ENCODE results near the gene GPSM3. TPM values are rescaled to one million over a fixed set of nuclear protein-coding genes. Genes with fewer than 3 reads are reported as not detected.
"Not testable (repeated sequence)": the region's sequence is repeated elsewhere in the genome, so short reads cannot be mapped to it uniquely, and the experiment has no call there.

GPSM3 gene
- total RNA-seq, 1 experiment from 2014 or later = 2.0 TPM

- TF ChIP-seq TCF7L2 (IDR thresholded peaks at IDR 0.05; ENCODE audit: low read depth, low read length) (no peak), POLR2AphosphoS5 (IDR thresholded peaks at IDR 0.05; ENCODE audit: low read depth, low read length) (no peak), SIN3A (IDR thresholded peaks at IDR 0.05; ENCODE audit: borderline replicate concordance, insufficient read depth, low read depth, low read length) (no peak), CTCF (IDR thresholded peaks at IDR 0.05) (no peak), REST (IDR thresholded peaks at IDR 0.05; ENCODE audit: insufficient read depth in 1 of 2, low read depth in 2 of 2, low read length in 1 of 2) (no peak)
Observed at GRCh38 chr6:32146687-32147086, 45.8 kb downstream of the GPSM3 start.

GRCh38 chr6:32146287-32146686, 46.2 kb downstream of the GPSM3 start:
- POLR2A ChIA-PET = no interaction called here
- Histone ChIP-seq H3K4me1 (ENCODE audit: control insufficient read depth, insufficient read depth, low read length) (no peaks in the 10 kb centered on the region), H3K36me3 (ENCODE audit: control insufficient read depth, insufficient read depth, low read length) (no peaks in the 10 kb centered on the region), H3K9me3 (ENCODE audit: control insufficient read depth, insufficient read depth, low read depth, low read length) (no peaks in the 10 kb centered on the region), H3K4me3 (ENCODE audit: low read depth in 2 of 2, low read length in 2 of 2) (no peak overlapping the region), H3K27me3 (ENCODE audit: control insufficient read depth, insufficient read depth, low read length) (no peaks in the 10 kb centered on the region), H3K27ac (ENCODE audit: low read length) (peak overlapping the region; percentile 39; the same call in 1 of the 2 replicates)
- CTCF ChIA-PET = no interaction called here
- DNase-seq (ENCODE audit: low read depth, low spot score) (no peak), ATAC-seq (no peak)
- no TSS peak for BruUV-seq (replicated peaks)
- intact Hi-C loops (cut with micrococcal nuclease; ENCODE audit: unreplicated experiment) = no loop called here
- TF ChIP-seq CTCF (IDR thresholded peaks at IDR 0.05) (no peak), REST (IDR thresholded peaks at IDR 0.05; ENCODE audit: insufficient read depth in 1 of 2, low read depth in 2 of 2, low read length in 1 of 2) (no peak), SIN3A (IDR thresholded peaks at IDR 0.05; ENCODE audit: borderline replicate concordance, insufficient read depth, low read depth, low read length) (no peak), POLR2AphosphoS5 (IDR thresholded peaks at IDR 0.05; ENCODE audit: low read depth, low read length) (no peak), TCF7L2 (IDR thresholded peaks at IDR 0.05; ENCODE audit: low read depth, low read length) (no peak)
- in situ Hi-C loops (cut with HindIII; ENCODE audit: low pct_unique_long_range_greater_than_20kb, low sequenced_read_pairs) = no loop called here

More at GRCh38 chr6:32146687-32147086, 45.8 kb downstream of the GPSM3 start:
- POLR2A ChIA-PET = no interaction called here
- no peak overlapping the region for H3K4me3 ChIP-seq (ENCODE audit: low read depth in 2 of 2, low read length in 2 of 2)
- ATAC-seq (no peak), DNase-seq (ENCODE audit: low read depth, low spot score) (no peak)
- H3K4me1 ChIP-seq (ENCODE audit: control insufficient read depth, insufficient read depth, low read length) = no peaks in the 10 kb centered on the region
- no peak overlapping the region; the same call in 1 of the 2 replicates for H3K27ac ChIP-seq (ENCODE audit: low read length)
- CTCF ChIA-PET = no interaction called here
- H3K9me3 ChIP-seq (ENCODE audit: control insufficient read depth, insufficient read depth, low read depth, low read length) = no peaks in the 10 kb centered on the region
- no peaks in the 10 kb centered on the region for H3K27me3 ChIP-seq (ENCODE audit: control insufficient read depth, insufficient read depth, low read length)
- H3K36me3 ChIP-seq (ENCODE audit: control insufficient read depth, insufficient read depth, low read length) = no peaks in the 10 kb centered on the region
- BruUV-seq (replicated peaks) = no TSS peak
- in situ Hi-C loops (cut with HindIII; ENCODE audit: low pct_unique_long_range_greater_than_20kb, low sequenced_read_pairs) = no loop called here
- intact Hi-C loops (cut with micrococcal nuclease; ENCODE audit: unreplicated experiment) = no loop called here

GRCh38 chr6:32144238-32144637, 48.2 kb downstream of the GPSM3 start:
- H3K36me3 ChIP-seq (ENCODE audit: control insufficient read depth, insufficient read depth, low read length); BruUV-seq (replicated peaks); POLR2A ChIA-PET; H3K9me3 ChIP-seq (ENCODE audit: control insufficient read depth, insufficient read depth, low read depth, low read length); in situ Hi-C loops (cut with HindIII; ENCODE audit: low pct_unique_long_range_greater_than_20kb, low sequenced_read_pairs); H3K4me3 ChIP-seq (ENCODE audit: low read depth in 2 of 2, low read length in 2 of 2); H3K27ac ChIP-seq (ENCODE audit: low read length); ATAC-seq; H3K4me1 ChIP-seq (ENCODE audit: control insufficient read depth, insufficient read depth, low read length); H3K27me3 ChIP-seq (ENCODE audit: control insufficient read depth, insufficient read depth, low read length); intact Hi-C loops (cut with micrococcal nuclease; ENCODE audit: unreplicated experiment); DNase-seq (ENCODE audit: low read depth, low spot score): not testable (repeated sequence)
- CTCF ChIA-PET = interaction anchor here (0.6 kb wide), 1 partner anchor 26 kb away, joined by 7 read pairs; no protein-coding TSS in a partner anchor

All from Panc1 (cell line).